HepG2 (cell line): ENCODE results near the gene LENG1. TPM values are rescaled to one million over a fixed set of nuclear protein-coding genes. Genes with fewer than 3 reads are reported as not detected.

ENCODE experiments used
- ATF7 ChIP-seq, 2 experiments: fragments of 450-650 bp in 1 of 2; sonication (generic) in 1 of 2; formaldehyde crosslinking in 1 of 2; IDR thresholded peaks; 2 replicates each; pipeline versions ENCODE4 v1.4.0 to v1.6.1; 2016 to 2020; ENCODE audit warnings: antibody characterized with exemption in 1 of 2, mild to moderate bottlenecking in 1 of 2, missing genetic modification reagents in 1 of 2
- GFI1 ChIP-seq: sonication (generic); formaldehyde crosslinking; IDR thresholded peaks from 2 replicates; pipeline ENCODE4 v1.5.0; 2020; ENCODE audit warnings: missing genetic modification reagents, mild to moderate bottlenecking, borderline replicate concordance
- JUN ChIP-seq: sonication (generic); formaldehyde crosslinking; IDR thresholded peaks from 2 replicates; pipeline ENCODE4 v1.4.0; 2020; ENCODE audit warnings: mild to moderate bottlenecking, missing genetic modification reagents
- KLF15 ChIP-seq: sonication (generic); formaldehyde crosslinking; IDR thresholded peaks from 2 replicates; pipeline ENCODE4 v1.8.1; 2023; ENCODE audit warnings: borderline replicate concordance, mild to moderate bottlenecking, inconsistent platforms, missing genetic modification reagents, mixed read lengths
- NFKBIZ ChIP-seq: IDR thresholded peaks from 2 replicates; pipeline ENCODE4 v1.6.1; 2018; ENCODE audit warnings: missing genetic modification reagents, missing compliant biosample characterization
- PHF8 ChIP-seq: sonication (generic); formaldehyde crosslinking; IDR thresholded peaks from 2 replicates; pipeline ENCODE4 v1.5.0; 2020; ENCODE audit warnings: missing genetic modification reagents
- RFXAP ChIP-seq: sonication (generic); formaldehyde crosslinking; IDR thresholded peaks from 2 replicates; pipeline ENCODE4 v1.4.0; 2020; ENCODE audit warnings: missing genetic modification reagents, borderline replicate concordance
- SOX5 ChIP-seq: IDR thresholded peaks from 2 replicates; pipeline ENCODE4 v1.6.1; 2016; ENCODE audit warnings: borderline replicate concordance
- ZNF160 ChIP-seq: sonication (generic); formaldehyde crosslinking; IDR thresholded peaks from 2 replicates; pipeline ENCODE4 v1.8.0; 2022; ENCODE audit warnings: mild to moderate bottlenecking, inconsistent platforms, missing genetic modification reagents
- ZNF354B ChIP-seq: sonication (generic); formaldehyde crosslinking; IDR thresholded peaks from 2 replicates; pipeline ENCODE4 v1.8.0; 2022; ENCODE audit warnings: mild to moderate bottlenecking, missing genetic modification reagents
- ZNF468 ChIP-seq: sonication (generic); formaldehyde crosslinking; IDR thresholded peaks from 2 replicates; pipeline ENCODE4 v1.8.0; 2022; ENCODE audit warnings: mild to moderate bottlenecking, moderate library complexity, missing genetic modification reagents
- ZNF484 ChIP-seq: sonication (generic); formaldehyde crosslinking; IDR thresholded peaks from 2 replicates; pipeline ENCODE4 v1.5.1; 2020; ENCODE audit warnings: mild to moderate bottlenecking, low read depth, missing genetic modification reagents, borderline replicate concordance
- ZNF652 ChIP-seq: IDR thresholded peaks from 2 replicates; pipeline ENCODE4 v1.6.1; 2016; ENCODE audit warnings: low read depth, borderline replicate concordance
- ZNF747 ChIP-seq: sonication (generic); formaldehyde crosslinking; IDR thresholded peaks from 2 replicates; pipeline ENCODE4 v1.8.1; 2023; ENCODE audit warnings: missing genetic modification reagents, mild to moderate bottlenecking, borderline replicate concordance
- ZNF75D ChIP-seq: sonication (generic); formaldehyde crosslinking; IDR thresholded peaks from 2 replicates; pipeline ENCODE4 v1.8.1; 2023; ENCODE audit warnings: missing genetic modification reagents, mild to moderate bottlenecking, borderline replicate concordance
- ZNF788 ChIP-seq: sonication (generic); formaldehyde crosslinking; IDR thresholded peaks from 2 replicates; pipeline ENCODE4 v1.5.0; 2020; ENCODE audit warnings: mild to moderate bottlenecking, missing genetic modification reagents, borderline replicate concordance
- polyA plus RNA-seq, 8 experiments: library from polyadenylated mRNA; depleted of rRNA in 3 of 8; stranded (reverse) in 7 of 8; unstranded in 1 of 8; fragments of >200 nt; fragmentation: Illumina TruSeq in 4 of 8; extraction: Trizol in 4 of 8; gene quantifications; 2 replicates each; pipeline versions ENCODE4 v1.2.1 to v1.2.3, GENCODE V29; 2011 to 2016; ENCODE audit warnings: low read depth in 4 of 8, missing spikeins in 1 of 8, mixed read lengths in 1 of 8; ENCODE audit not compliant: insufficient read depth in 1 of 8
- total RNA-seq, 5 experiments: library from RNA; depleted of rRNA; stranded (reverse); fragments of >200 nt; fragmentation: Illumina TruSeq; extraction: Trizol; gene quantifications; 2 replicates each; pipeline ENCODE4 v1.2.3, GENCODE V29; 2016; ENCODE audit warnings: low read depth in 1 of 5
- TF ChIP-seq, protein P1 (sequence below): sonication (generic); formaldehyde crosslinking; IDR thresholded peaks from 2 replicates; pipeline ENCODE4 v1.8.0; 2022; ENCODE audit warnings: missing genetic modification reagents, low read depth, mild to moderate bottlenecking, borderline replicate concordance
- TF ChIP-seq, protein P2 (sequence below): sonication (generic); formaldehyde crosslinking; IDR thresholded peaks from 2 replicates; pipeline ENCODE4 v1.5.0; 2020; ENCODE audit warnings: missing genetic modification reagents
- TF ChIP-seq, protein P3 (sequence below): sonication (generic); formaldehyde crosslinking; IDR thresholded peaks from 2 replicates; pipeline ENCODE4 v1.4.0; 2020; ENCODE audit warnings: missing genetic modification reagents, borderline replicate concordance
- TF ChIP-seq, protein P4 (sequence below): conservative IDR thresholded peaks from 2 replicates; pipeline ENCODE4 v1.6.1; 2018; ENCODE audit warnings: missing genetic modification reagents
- TF ChIP-seq, protein P5 (sequence below): sonication (generic); formaldehyde crosslinking; conservative IDR thresholded peaks from 2 replicates; pipeline ENCODE4 v1.4.0; 2020; ENCODE audit warnings: mild to moderate bottlenecking, missing genetic modification reagents, moderate library complexity

LENG1 gene
- total and polyA plus RNA-seq, 2 of the 13 experiments (the other 11 are each of a cell fraction or from before 2014, with no cell fraction given), result 1.8 to 3.8 TPM

DNA sequence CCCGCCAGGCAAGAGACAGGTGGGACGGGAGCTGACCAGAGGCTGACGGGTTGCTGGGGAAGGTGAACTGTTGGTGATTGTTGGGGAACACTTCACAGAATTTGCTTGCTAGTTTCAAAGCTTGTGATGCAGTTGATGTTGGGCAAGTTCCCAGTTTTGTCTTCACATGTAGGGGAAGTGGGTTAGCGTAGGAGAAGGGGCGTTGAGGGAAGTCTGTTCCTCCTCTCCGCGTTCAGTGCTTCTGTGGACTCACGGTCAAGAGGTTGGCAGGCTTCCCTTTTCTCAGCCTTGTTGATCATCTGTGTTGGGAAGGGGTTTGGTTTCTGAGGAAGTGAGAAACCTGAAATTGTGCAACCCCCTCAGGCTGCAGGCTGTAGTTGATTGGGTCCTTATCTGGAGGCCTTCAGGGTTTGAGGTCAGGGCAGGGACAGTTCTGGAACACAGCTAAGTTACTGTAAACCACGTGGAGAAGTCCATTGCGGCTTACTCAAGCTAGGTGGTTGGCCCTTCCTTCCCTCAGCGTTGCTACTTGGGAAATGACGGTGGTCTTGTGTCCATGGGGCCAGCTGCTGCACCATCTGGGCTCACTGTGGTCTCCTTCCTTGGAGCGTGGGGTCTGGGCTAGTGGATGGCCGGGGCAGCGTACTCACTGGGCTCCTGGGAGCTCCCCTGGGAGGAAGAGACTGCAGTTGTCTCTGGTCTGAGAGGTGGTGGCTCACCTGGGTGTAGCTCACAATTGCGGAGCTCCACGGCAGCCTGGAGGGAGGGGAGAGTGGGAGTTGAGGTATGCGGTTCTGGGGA is 48.7 kb upstream of the LENG1 start (continued):
- TF ChIP-seq, protein P1, sequence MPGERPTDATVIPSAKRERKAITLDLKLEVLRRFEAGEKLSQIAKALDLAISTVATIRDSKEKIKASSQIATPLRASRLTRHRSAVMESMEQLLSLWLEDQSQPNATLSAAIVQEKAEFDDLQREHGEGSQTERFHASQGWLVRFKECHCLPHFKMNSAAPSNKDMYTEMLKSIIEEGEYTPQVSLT (CRISPR knock-in tag), result no peak
- TF ChIP-seq PHF8 (CRISPR knock-in tag) (peak; percentile 19; the same call in 1 of the 2 replicates), KLF15 (CRISPR knock-in tag) (no peak), SOX5 (0 out of 2 replicates have a peak, but pooled peaks have one; percentile 32), ZNF747 (CRISPR knock-in tag) (no peak), ZNF354B (CRISPR knock-in tag) (no peak), GFI1 (CRISPR knock-in tag) (no peak), NFKBIZ (CRISPR knock-in tag) (peak; percentile 53; the same call in 1 of the 2 replicates), ZNF652 (CRISPR knock-in tag) (no peak), ATF7 (IDR thresholded peaks at IDR 0.05) (no peak), ATF7 (CRISPR knock-in tag; IDR thresholded peaks at IDR 0.05) (no peak), ZNF468 (CRISPR knock-in tag) (no peak), ZNF484 (no peak), ZNF160 (no peak), ZNF788 (CRISPR knock-in tag) (peak; percentile 41; the same call in 1 of the 2 replicates), RFXAP (no peak), JUN (no peak), ZNF75D (CRISPR knock-in tag) (no peak)
- TF ChIP-seq, protein P2, sequence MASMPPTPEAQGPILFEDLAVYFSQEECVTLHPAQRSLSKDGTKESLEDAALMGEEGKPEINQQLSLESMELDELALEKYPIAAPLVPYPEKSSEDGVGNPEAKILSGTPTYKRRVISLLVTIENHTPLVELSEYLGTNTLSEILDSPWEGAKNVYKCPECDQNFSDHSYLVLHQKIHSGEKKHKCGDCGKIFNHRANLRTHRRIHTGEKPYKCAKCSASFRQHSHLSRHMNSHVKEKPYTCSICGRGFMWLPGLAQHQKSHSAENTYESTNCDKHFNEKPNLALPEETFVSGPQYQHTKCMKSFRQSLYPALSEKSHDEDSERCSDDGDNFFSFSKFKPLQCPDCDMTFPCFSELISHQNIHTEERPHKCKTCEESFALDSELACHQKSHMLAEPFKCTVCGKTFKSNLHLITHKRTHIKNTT, result no peak
- TF ChIP-seq, protein P3, sequence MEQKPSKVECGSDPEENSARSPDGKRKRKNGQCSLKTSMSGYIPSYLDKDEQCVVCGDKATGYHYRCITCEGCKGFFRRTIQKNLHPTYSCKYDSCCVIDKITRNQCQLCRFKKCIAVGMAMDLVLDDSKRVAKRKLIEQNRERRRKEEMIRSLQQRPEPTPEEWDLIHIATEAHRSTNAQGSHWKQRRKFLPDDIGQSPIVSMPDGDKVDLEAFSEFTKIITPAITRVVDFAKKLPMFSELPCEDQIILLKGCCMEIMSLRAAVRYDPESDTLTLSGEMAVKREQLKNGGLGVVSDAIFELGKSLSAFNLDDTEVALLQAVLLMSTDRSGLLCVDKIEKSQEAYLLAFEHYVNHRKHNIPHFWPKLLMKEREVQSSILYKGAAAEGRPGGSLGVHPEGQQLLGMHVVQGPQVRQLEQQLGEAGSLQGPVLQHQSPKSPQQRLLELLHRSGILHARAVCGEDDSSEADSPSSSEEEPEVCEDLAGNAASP (CRISPR knock-in tag), result peak; percentile 63; the same call in 1 of the 2 replicates
- TF ChIP-seq, protein P4, sequence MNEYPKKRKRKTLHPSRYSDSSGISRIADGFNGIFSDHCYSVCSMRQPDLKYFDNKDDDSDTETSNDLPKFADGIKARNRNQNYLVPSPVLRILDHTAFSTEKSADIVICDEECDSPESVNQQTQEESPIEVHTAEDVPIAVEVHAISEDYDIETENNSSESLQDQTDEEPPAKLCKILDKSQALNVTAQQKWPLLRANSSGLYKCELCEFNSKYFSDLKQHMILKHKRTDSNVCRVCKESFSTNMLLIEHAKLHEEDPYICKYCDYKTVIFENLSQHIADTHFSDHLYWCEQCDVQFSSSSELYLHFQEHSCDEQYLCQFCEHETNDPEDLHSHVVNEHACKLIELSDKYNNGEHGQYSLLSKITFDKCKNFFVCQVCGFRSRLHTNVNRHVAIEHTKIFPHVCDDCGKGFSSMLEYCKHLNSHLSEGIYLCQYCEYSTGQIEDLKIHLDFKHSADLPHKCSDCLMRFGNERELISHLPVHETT (CRISPR knock-in tag), result peak; percentile 54; the same call in 1 of the 2 replicates
- TF ChIP-seq, protein P5, sequence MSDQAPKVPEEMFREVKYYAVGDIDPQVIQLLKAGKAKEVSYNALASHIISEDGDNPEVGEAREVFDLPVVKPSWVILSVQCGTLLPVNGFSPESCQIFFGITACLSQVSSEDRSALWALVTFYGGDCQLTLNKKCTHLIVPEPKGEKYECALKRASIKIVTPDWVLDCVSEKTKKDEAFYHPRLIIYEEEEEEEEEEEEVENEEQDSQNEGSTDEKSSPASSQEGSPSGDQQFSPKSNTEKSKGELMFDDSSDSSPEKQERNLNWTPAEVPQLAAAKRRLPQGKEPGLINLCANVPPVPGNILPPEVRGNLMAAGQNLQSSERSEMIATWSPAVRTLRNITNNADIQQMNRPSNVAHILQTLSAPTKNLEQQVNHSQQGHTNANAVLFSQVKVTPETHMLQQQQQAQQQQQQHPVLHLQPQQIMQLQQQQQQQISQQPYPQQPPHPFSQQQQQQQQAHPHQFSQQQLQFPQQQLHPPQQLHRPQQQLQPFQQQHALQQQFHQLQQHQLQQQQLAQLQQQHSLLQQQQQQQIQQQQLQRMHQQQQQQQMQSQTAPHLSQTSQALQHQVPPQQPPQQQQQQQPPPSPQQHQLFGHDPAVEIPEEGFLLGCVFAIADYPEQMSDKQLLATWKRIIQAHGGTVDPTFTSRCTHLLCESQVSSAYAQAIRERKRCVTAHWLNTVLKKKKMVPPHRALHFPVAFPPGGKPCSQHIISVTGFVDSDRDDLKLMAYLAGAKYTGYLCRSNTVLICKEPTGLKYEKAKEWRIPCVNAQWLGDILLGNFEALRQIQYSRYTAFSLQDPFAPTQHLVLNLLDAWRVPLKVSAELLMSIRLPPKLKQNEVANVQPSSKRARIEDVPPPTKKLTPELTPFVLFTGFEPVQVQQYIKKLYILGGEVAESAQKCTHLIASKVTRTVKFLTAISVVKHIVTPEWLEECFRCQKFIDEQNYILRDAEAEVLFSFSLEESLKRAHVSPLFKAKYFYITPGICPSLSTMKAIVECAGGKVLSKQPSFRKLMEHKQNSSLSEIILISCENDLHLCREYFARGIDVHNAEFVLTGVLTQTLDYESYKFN, result no peak
